Caki2 (cell line): ENCODE data around the gene MBL2. TPM values are rescaled to one million over a fixed set of nuclear protein-coding genes. Genes with fewer than 3 reads are reported as not detected.

Experiments used
- DNase-seq: peaks from one replicate; pipeline ENCODE4 v3.0.0-alpha.2; 2015; ENCODE audit warnings: low read depth
- in situ Hi-C: cut with HindIII; loops from 2 replicates; pipeline ENCODE4 v1.10.0; 2016; ENCODE audit warnings: low sequenced_read_pairs, low pct_unique_long_range_greater_than_20kb, mixed read lengths
- total RNA-seq: library from RNA; depleted of rRNA; stranded (reverse); fragments of >200 nt; shearing (Covaris generic); gene quantifications from 2 replicates; pipeline ENCODE4 v1.2.3, GENCODE V29; 2014; ENCODE audit warnings: low replicate concordance; rRNA removed

Gene MBL2
- 0.17 TPM in 1 of 2 replicates, not detected in the other for total RNA-seq

GRCh38 chr10:52772623-52773022 lies at the start of gene MBL2:
Gene MBL2, minus strand, starts transcription at chr10:52772784. Its CDS starts 1,149 bp downstream, at chr10:52771635.
- no peak for DNase-seq
- in situ Hi-C loops: no loop called here

- DNase-seq: no peak
- in situ Hi-C loops: no loop called here
Measured at GRCh38 chr10:52820309-52820708, 47.7 kb upstream of the MBL2 start.

- peak; percentile 65 for DNase-seq
- in situ Hi-C loops: no loop called here
Measured at GRCh38 chr10:52818019-52818418, 45.4 kb upstream of the MBL2 start.

- no peak for DNase-seq
- in situ Hi-C loops: no loop called here
Measured at GRCh38 chr10:52814506-52814905, 41.9 kb upstream of the MBL2 start.

- in situ Hi-C loops: no loop called here
- no peak for DNase-seq
Measured at GRCh38 chr10:52811776-52812175, 39.2 kb upstream of the MBL2 start.

GRCh38 chr10:52810761-52811160 lies 38.2 kb upstream of the MBL2 start:
- DNase-seq: no peak
- in situ Hi-C loops: no loop called here

- DNase-seq: no peak
- in situ Hi-C loops: no loop called here
Measured at GRCh38 chr10:52807803-52808202, 35.2 kb upstream of the MBL2 start.

- in situ Hi-C loops: no loop called here
- DNase-seq: no peak
Measured at GRCh38 chr10:52805414-52806285, 33.1 kb upstream of the MBL2 start.

GRCh38 chr10:52801947-52802346 lies 29.4 kb upstream of the MBL2 start:
- in situ Hi-C loops: no loop called here
- DNase-seq: peak; percentile 16

GRCh38 chr10:52786098-52786497 lies 13.5 kb upstream of the MBL2 start:
- DNase-seq: no peak
- in situ Hi-C loops: no loop called here

GRCh38 chr10:52785418-52785817 lies 12.8 kb upstream of the MBL2 start:
- no peak for DNase-seq
- in situ Hi-C loops: no loop called here

- no peak for DNase-seq
- in situ Hi-C loops: no loop called here
Measured at GRCh38 chr10:52783726-52784125, 11.1 kb upstream of the MBL2 start.

GRCh38 chr10:52782554-52782953 lies 10.0 kb upstream of the MBL2 start:
- in situ Hi-C loops: no loop called here

GRCh38 chr10:52780391-52781155 lies 8.0 kb upstream of the MBL2 start:
- in situ Hi-C loops: no loop called here
- peak; percentile 6 for DNase-seq

More at GRCh38 chr10:52782554-52782953, 10.0 kb upstream of the MBL2 start:
- DNase-seq: no peak

GRCh38 chr10:52779541-52780390 lies 7.2 kb upstream of the MBL2 start:
- in situ Hi-C loops: no loop called here

GRCh38 chr10:52778511-52779392 lies 6.2 kb upstream of the MBL2 start:
- in situ Hi-C loops: no loop called here
- no peak for DNase-seq

More at GRCh38 chr10:52779541-52780390, 7.2 kb upstream of the MBL2 start:
- peak; percentile 39 for DNase-seq

GRCh38 chr10:52777414-52777813 lies 4.8 kb upstream of the MBL2 start:
- in situ Hi-C loops: no loop called here
- no peak for DNase-seq
